HG02623 (cell line): ENCODE results near the gene RGS14.

Source experiments
- ATAC-seq: cut with Tn5 transposase; IDR thresholded peaks from one replicate; pipeline ENCODE4 v1.9.1; 2021; ENCODE audit warnings: moderate library complexity; ENCODE audit not compliant: unreplicated experiment

RGS14 gene

DNA sequence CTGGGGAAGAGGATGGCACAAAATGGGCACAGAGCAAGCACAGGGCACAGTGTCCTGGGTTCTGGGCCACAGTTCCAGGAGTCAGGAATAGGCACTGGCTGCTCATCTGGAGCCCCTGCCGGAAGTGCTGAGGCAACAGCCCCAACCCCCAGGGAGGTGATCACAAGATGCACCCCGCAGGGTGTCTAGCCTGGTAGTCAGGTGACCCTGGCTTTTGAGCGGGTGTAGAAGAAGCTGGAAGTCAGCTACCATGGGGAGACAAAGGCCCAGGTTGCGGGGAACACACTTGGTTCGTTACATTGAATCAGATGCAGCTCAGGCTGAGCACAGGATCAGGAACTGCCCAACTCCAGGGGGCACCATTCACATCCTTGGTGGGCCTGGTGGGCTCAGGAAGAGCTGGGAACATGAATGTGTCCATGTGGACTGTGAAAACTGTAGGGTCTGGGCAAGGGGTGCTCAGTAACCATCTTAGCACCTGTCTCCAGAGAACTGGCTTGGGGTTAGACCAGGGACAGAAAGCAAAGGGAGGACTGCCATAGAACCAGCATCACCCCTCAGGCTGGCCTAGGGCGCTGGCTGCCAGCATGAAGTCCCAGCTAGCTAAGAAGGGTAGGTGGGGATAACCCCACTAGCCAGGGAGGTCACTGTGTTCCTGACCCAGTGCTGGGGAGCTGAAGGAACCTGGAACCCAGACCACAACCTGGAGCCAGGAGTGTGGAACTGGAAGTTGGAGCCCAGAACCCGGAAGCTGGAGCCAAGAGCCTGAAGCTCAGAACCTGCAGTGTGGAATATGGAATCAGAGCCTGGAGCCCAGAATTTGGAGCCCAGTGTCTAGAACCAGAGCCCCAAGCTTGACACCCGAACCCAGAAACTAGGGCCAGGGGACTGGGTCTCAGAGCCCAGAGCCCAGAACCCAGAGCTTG is 20.4 kb downstream of the RGS14 start:
- no peak for ATAC-seq

DNA sequence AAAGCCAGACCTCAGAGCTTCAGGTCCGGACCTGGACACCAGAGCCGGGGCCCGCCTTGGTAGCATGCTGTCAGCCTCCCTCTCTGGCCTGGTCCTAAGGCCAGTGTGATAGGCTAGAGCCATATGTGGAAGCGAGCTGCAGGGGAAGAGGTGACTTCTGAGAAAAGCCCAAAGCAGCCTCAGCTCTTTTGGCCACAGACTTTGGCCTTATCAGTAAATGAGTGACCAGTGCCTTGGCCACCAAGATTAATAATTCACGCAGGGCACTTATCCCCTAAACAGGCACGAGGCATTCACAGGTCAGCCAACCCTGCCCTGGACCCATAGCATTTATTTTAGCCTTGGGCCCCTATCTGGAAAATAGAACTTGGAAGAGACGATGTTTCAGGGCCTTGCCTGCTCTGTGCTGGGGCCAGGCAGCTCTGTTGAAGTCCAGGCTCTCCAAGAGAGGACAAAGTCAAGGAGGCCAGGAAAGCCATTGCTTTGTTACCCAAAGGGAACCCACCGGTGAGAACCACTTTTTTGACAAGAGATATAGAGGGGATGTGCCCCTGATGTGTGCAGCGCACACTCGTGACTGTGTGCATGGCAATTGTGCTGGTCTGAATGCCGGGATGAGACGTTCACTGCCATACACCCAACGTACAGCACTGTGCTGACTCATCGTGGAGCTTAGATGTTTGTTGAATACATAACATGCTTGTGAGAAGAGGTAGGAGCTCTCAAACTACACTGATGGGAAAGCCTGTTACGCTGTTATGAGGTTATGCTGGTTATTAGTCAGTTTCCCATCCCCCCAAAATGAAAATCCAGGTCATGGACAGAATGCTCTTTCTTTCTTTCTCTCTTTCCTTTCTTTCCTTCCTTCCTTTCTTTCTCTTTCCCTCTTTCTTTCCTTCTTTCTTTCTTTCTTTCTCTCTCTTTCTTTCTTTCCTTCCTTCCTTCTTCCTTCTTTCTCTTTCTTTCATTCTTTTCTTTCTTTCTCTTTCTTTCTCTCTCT is 21.5 kb downstream of the RGS14 start:
- ATAC-seq, result no peak

DNA sequence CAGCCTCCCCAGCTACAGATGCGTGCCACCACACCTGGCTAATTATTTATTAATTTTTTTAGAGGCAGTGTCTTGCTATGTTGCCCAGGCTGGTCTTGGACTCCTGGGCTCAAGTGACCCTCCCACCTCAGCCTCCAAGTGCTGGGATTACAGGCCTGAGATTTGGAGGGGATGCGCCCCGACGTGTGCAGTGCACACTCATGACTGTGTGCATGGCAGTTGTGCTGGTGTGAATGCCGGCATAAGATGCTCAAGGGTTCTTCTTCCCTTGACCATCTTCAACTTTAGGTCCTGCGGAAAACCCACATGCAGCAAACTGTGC is 23.0 kb downstream of the RGS14 start:
- ATAC-seq, result no peak

DNA sequence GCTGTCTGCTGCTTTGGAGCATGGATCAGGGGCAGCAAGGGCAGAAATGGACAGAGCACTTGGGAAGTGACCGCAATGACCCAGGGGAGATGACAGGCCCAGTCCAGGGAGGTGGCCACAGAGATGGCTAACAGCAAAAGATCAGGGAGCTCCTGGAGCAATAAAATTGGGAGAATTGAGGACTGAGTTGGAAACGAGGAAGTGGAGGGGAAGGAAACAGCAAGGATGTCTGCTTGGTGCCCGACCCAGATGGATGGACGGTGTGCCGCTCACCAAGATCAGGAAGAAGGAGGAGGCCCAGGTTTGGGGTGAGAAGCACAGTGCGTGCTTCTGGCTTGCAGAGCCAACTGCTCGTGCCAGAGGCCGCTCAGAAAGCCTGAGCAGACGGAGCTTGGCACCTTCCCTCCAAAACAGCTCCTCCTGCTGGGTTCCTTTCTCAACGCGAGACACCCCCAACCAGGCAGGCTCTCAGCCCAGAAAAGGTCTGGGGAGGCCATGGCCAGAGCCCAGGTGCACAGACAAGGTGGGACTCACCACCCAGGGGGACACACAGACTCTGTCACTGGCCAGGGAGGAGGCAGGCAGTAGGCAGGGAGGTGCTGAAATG is 24.8 kb downstream of the RGS14 start:
- ATAC-seq, result no peak

DNA sequence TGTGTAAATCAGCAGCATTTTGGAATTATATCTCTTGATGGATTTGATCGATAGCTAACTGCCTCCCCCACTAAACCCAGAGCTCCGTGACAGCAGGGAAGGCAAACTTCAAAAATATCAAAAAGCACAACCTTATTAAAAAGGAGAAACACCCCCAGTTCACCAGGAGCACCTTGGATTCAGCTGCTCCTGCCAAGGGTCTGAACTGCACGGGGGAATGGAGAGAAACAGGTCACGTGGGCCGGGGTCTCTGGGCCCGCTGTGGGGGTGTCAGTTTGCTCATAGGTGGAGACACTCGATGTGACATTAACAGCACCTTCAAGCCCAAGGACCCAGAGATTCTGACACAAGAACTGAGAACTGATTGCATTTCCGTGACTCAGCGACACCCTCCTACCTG is 25.5 kb downstream of the RGS14 start:
- ATAC-seq, result no peak

DNA sequence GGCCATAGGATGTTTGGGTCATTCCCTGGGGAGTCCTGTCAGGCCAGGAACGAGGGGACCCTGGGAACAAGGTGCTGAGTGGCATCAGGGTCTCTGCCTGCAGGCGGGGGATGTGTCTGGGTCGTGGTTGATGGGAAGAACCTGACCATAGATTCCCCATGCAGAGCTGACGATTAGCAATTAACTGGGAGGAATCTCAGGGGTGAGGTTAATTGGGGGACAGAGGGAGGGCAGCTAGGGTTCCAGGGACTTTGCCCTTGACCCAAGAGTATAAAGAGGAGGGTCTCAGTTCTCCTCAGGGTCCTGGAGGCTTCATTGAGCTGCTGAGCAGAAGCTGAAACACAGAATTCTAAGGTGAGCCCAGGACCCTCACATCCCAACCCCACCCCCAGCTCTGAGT is 26.4 kb downstream of the RGS14 start, which contains the start of gene SLC34A1:
Gene SLC34A1, plus strand, starts transcription at position 301 of the 400 bp plus-strand sequence. CDS start 1,308 bp downstream, outside the sequence.
- ATAC-seq, result no peak

DNA sequence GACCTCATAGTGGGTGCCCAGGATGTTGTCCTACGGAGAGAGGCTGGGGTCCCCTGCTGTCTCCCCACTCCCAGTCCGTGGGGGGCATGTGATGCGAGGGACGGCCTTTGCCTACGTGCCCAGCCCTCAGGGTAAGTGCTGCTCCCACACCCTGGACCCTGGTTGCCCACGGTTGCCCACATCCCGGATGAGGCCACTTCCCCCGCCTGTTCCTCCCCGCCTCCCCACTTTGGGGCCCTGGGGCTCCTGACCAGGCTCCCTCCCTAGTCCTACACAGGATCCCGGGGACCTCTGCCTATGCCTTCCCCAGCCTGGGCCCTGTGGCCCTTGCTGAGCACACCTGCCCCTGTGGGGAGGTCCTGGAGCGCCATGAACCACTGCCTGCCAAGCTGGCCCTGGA is 28.0 kb downstream of the RGS14 start:
- ATAC-seq, result no peak

DNA sequence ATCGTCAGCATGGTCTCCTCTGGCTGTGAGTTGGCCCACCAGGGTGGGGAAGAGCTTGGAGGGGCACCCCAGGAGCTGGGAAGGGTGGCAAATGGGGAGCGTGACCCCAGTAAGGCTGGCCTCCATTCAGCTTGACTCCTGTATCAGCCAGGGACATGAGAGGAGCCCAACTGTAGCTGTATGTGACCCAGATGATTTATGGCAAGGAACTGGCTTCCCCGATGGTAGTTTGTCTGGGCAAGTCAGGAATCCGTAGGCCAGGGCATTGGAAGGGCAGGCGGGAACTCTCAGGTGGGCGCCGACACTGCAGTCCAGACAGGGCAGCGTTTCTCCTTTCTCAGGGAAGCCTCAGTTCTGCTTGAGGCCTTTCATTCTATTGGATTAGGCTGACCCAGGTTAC is 28.8 kb downstream of the RGS14 start:
- no peak for ATAC-seq

DNA sequence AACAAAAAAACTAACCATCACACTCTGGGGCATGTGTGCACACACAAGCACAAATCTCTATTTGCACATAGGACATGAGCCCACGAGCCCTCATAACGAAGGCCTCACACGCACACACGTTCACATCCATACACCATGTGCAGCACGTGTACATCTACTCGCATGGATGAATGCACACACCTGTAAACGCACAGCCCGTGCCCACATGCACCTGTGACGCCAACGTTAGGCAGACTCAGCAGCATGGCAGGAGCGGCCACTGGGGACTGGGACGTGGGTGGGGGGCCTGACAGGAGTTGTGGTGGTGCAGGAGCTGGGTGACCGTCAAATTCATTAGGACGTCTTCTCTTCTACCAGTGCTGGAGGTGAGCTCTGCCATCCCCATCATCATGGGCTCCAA is 29.7 kb downstream of the RGS14 start:
- no peak for ATAC-seq

DNA sequence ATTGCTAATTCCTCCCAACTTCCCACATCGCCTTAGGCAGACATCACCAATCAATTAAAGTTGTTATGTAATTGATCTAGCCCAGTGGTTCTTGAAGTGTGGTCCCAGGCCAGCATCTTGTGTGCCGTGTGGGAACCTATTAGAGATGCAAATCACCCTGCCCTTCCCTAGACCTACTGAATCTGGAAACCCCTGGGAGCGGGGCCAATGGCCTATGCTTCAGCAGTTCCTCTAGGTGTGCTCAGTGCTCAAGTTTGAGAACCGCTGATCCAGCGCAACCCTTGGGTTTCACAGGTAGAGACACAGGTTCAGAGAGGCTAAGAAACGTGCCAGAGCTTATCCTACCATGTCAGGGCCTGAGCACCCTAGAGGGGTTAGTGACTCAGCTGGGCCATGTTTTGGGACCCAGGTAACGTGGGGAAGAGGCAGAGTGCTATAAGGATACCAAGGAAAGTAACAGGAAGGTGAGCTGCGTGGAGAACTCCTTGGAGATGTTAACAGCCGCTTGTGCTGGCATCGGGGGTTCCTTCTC is 30.9 kb downstream of the RGS14 start:
- ATAC-seq, result no peak

DNA sequence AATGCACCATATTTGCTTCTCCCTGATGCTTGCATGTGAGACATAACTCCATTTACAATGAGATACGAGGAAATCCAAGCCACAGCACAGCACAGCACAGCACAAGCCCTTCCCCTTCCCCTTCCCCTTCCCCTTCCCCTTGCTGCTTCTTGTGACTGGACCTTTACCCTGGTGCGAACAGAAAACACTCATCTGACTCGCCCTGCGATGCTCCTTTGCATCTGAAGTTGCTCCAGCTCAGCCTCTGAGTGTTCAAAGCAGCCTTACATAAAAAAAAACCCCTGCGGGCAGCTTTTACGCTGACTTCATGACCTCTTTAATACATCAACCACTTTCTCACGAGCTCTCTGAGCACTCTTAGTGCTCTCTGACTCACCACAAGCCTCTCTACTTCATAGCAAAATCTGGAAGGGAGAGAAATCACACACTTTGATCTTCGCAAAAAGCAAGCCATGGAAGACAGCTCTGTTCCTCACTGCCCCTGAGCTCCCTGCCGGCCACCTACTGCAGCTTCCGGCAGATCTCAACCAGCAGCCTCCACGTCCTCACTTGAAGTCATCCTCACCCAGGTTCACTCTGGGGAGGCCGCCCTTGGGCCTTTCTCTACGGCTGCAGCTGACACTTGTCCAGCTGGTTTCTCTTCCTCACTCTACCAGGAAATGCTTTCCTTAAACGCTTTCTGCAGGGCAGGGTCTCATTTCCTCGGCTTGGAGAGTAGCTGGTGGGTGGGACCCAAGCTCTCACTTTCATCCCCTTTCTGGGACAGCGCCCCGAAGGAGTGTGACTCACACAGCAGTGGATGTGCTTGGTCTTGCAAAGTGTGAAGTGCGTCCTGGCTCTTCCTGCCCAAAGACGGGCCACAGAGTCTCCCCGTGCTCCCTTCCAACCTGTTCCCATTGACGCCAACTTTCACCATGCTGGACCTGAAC is 31.8 kb downstream of the RGS14 start:
- ATAC-seq, result no peak

DNA sequence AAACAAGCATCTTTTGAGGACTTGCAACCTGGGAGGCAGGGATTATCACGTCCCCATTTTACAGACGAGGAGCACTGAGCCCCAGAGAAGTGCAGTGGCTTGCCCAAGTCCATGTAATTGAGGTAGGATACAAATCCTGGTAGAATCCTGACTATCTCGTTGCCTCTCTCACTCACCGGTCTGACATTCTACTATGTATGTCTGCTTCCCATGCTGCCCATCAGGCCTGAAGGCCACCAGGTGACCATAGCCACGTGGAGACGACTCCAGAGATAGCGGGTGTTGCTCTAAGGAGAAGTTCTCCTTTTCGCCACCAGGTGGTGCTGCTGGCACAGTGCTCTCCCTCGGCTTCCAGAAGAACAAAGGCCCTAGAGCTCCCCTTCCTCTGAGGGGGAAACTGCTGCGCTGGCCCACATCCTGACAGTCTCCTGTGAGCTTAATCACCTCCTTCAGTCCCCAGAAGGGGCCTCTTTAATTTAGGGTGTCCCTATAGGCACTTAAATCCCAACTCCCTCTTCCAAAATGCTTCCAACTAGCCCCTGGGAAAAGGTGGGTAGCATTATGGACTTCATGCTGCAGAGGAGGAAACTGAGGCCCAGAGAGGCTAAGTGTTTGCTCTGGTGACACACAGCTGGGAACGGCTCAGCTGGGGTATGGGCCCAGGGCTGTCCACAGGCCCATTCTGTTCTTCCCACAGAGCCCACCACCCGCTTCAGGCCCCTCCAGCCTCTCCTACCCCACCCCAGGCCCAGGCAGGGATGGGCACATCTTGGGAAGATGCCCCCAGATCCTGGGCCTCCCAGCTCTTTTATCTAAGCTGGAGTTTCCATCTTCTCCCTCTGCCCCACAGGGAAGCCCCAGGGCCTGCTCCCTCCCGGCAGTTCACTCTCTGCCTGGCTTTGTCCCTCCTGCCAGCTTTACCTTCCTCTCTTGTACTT is 32.9 kb downstream of the RGS14 start:
- ATAC-seq, result no peak

DNA sequence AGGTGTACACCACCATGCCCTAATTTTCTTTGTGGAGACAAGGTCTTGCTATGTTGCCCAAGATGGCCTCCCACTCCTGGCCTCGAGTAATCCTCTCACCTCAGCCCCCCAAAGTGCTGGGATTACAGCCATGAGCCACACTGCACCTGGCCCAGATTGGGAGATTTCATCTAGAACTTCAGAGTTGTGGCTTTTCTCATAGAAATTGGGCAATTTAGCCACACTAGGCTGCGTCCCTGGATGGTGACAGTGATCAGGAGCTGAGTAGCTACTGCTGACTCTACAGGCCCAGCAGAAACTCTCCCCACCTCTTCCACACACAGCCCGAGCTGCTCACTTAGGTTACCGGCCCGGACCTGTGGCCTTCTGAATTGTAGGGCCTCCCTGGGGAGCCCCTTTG is 35.0 kb downstream of the RGS14 start:
- no peak for ATAC-seq

DNA sequence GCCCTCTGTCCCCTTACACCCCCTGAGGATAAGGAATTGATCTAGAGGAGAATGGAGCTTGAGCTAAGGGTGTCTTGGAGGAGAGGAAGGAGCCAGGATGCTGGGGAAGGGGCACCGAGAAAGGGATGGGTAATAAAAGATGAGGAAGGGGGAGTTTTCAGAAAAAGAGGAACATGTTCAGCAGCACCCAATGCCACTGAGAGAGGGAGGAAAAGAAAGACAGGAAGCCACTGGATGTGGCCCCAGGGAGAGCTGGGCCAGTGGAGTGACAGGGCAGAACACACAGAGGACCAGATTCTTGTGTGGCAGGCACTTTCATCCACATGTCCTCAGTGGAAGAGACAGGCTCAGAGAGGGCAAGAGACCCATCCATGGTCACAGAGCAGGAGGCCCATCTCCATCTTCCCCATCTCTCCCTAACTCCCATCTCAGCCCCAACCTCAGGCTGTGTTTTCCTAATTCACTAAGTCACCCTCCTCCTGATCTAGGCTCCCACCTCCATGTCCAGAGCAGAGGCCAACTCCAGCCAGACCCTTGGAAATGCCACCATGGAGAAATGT is 35.6 kb downstream of the RGS14 start:
- ATAC-seq, result no peak

DNA sequence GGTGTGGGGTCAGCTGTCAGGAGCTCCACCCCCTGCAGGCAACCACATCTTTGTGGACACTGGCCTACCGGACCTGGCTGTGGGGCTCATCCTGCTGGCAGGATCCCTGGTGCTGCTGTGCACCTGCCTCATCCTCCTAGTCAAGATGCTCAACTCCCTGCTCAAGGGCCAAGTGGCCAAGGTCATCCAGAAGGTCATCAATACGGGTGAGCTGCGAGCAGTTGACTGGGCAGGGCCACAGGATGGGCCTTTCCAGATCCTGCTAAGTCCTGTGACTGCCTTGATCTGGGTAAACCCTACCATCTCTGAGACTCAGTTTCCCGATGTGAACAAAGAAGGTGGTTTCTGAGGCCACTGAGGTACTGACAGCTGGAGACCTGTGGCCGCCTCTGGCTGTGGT is 36.3 kb downstream of the RGS14 start:
- no peak for ATAC-seq

DNA sequence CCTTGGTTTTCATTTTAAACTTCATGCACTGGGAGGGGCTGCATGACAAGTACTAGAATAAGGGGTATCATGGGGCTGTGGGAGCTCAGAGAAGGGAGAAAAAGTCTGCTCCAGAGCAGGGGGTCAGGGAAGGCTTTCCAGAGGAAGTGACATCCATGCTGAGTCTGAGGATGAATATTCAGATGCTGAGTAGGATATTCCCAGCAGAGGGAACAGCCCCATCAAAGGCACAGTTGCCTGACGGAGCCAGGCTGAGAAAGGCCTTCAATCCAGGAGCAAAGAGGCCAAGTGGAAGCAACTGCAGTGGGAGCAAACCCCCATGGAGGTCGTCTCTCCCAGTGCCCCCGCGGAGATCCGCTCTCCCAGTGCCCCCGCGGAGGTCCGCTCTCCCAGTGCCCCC is 38.4 kb downstream of the RGS14 start:
- ATAC-seq, result no peak

DNA sequence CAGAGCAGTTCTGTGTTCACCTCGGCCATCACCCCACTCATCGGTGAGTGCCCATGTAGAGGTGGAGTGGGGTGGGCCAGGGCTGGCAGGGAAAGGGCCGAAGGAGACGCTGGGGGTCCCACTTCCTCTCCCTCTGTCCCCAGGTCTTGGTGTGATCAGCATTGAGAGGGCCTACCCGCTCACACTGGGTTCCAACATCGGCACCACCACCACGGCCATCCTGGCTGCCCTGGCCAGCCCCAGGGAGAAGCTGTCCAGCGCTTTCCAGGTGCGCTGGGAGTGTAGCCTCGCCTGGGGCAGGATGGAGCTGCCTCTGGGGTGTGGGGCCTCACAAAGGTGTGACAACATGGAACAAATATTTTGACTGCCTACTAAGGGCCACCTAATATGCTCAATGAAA is 39.1 kb downstream of the RGS14 start:
- no peak for ATAC-seq

DNA sequence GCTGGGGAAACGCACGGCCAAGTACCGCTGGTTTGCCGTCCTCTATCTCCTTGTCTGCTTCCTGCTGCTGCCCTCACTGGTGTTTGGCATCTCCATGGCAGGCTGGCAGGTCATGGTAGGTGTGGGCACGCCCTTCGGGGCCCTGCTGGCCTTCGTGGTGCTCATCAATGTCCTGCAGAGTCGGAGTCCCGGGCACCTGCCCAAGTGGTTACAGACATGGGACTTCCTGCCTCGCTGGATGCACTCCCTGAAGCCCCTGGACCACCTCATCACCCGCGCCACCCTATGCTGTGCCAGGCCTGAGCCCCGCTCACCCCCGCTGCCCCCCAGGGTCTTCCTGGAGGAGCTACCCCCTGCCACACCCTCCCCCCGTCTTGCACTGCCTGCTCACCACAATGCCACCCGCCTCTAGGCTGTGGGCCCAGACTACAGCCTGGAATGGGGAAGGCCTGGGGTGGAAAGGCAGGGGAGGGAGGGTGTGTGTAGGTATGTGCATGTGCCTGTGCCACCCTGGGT is 40.2 kb downstream of the RGS14 start:
- no peak for ATAC-seq
